Regular cardiac myocyte (primary cell): Measurements from ENCODE around the gene ALKBH7. TPM values are rescaled to one million over a fixed set of nuclear protein-coding genes. Genes with fewer than 3 reads are reported as not detected.

Experiments used
- total RNA-seq: library from RNA; depleted of rRNA; stranded (reverse); fragments of >200 nt; gene quantifications from 2 replicates; pipeline ENCODE4 v1.2.3, GENCODE V29; 2014

Gene ALKBH7
- 47.7 and 58.6 TPM in 2 replicates for total RNA-seq

GRCh38 chr19:6372594-6373095 lies at the start of gene ALKBH7:
Gene ALKBH7 (plus strand): TSS chr19:6372794. CDS start chr19:6372821, 27 bp downstream.

GRCh38 chr19:6333439-6333838 lies 39.2 kb upstream of the ALKBH7 start, which contains the start of gene ACER1:
Gene ACER1 (minus strand): TSS chr19:6333612. CDS start chr19:6333551, 61 bp downstream.

GRCh38 chr19:6375411-6376010 lies 2.9 kb downstream of the ALKBH7 start, which contains the start of gene PSPN:
Gene PSPN (minus strand): TSS chr19:6375933. CDS start chr19:6375849, 84 bp downstream.

GRCh38 chr19:6393074-6393982 lies 20.7 kb downstream of the ALKBH7 start, which contains the start of gene GTF2F1:
Gene GTF2F1 (minus strand): TSS chr19:6393164. CDS start chr19:6392995, 169 bp downstream.

GRCh38 chr19:6424195-6424938 lies 51.8 kb downstream of the ALKBH7 start, which contains the start of gene KHSRP:
Gene KHSRP (minus strand): TSS chr19:6424811. CDS start chr19:6424701, 110 bp downstream.

Other genes with a start within 250 kb of the ALKBH7 start
- not detected in 2 replicates for gene ACSBG2, start 237.1 kb upstream of the ALKBH7 start, total RNA-seq
- 3.9 and 6.1 TPM in 2 replicates for gene MLLT1, start 92.8 kb upstream of the ALKBH7 start, total RNA-seq
- not detected in 2 replicates for gene ACER1, start 39.2 kb upstream of the ALKBH7 start, total RNA-seq
- gene CLPP, start 11.3 kb upstream of the ALKBH7 start, total RNA-seq, result 38.1 and 76.7 TPM in 2 replicates
- gene PSPN, start 3.1 kb downstream of the ALKBH7 start, total RNA-seq, result 0.96 and 1.1 TPM in 2 replicates
- gene GTF2F1, start 20.4 kb downstream of the ALKBH7 start, total RNA-seq, result 38.3 and 63.6 TPM in 2 replicates
- gene KHSRP, start 52.0 kb downstream of the ALKBH7 start, total RNA-seq, result 54.7 and 131 TPM in 2 replicates
- not detected in 2 replicates for gene SLC25A41, start 61.0 kb downstream of the ALKBH7 start, total RNA-seq
- gene SLC25A23, start 87.0 kb downstream of the ALKBH7 start, total RNA-seq, result 13.4 and 34.4 TPM in 2 replicates
- 0.28 TPM in 1 of 2 replicates, not detected in the other for gene CRB3, start 91.5 kb downstream of the ALKBH7 start, total RNA-seq
- gene DENND1C, start 109.0 kb downstream of the ALKBH7 start, total RNA-seq, result not detected in 2 replicates
- gene TUBB4A, start 129.5 kb downstream of the ALKBH7 start, total RNA-seq, result 1.1 TPM in 1 of 2 replicates, not detected in the other
- gene TNFSF9, start 158.2 kb downstream of the ALKBH7 start, total RNA-seq, result 0.19 and 1.1 TPM in 2 replicates
- not detected in 2 replicates for gene CD70, start 218.4 kb downstream of the ALKBH7 start, total RNA-seq